ENCODE data around the gene EDNRA.

The EDNRA gene

GRCh38 chr4:147532896-147533295 lies 52.0 kb downstream of the EDNRA start:
- H4K20me1 ChIP-seq (ENCODE audit: control insufficient read depth, insufficient read depth, low read depth, low read length) = no peaks in the 10 kb centered on the region
- TF ChIP-seq EZH2phosphoT487 (IDR thresholded peaks at IDR 0.05; ENCODE audit: borderline replicate concordance, low read length) (no peak), CTCF (IDR thresholded peaks at IDR 0.05; ENCODE audit: low read depth, low read length, poor library complexity, severe bottlenecking) (no peak)
- no peaks in the 10 kb centered on the region for H3K79me2 ChIP-seq (ENCODE audit: control insufficient read depth, low read length)
- H3K27me3 ChIP-seq (ENCODE audit: control insufficient read depth, low read length) = no peaks in the 10 kb centered on the region
- no peak overlapping the region for H3K4me2 ChIP-seq (ENCODE audit: low read length)
- H3K4me3 ChIP-seq (ENCODE audit: low read length) = no peak overlapping the region
- H3K27ac ChIP-seq (ENCODE audit: low read depth, low read length) = no peak overlapping the region
- no peaks in the 10 kb centered on the region for H3K4me1 ChIP-seq (ENCODE audit: control insufficient read depth, low read length)
- no peaks in the 10 kb centered on the region for H3F3A ChIP-seq (ENCODE audit: control insufficient read depth, insufficient read depth)
- no peaks in the 10 kb centered on the region for H3K9me2 ChIP-seq (replicated peaks; ENCODE audit: control insufficient read depth, low read length)
- H3K36me3 ChIP-seq (ENCODE audit: control insufficient read depth, low read length) = no peaks in the 10 kb centered on the region
- H3K9me3 ChIP-seq (ENCODE audit: control insufficient read depth, insufficient read depth, low read length) = no peaks in the 10 kb centered on the region

- H3K79me2 ChIP-seq (ENCODE audit: control insufficient read depth, low read length) = no peaks in the 10 kb centered on the region
- no peaks in the 10 kb centered on the region for H3K4me1 ChIP-seq (ENCODE audit: control insufficient read depth, low read length)
- H3K9me3 ChIP-seq (ENCODE audit: control insufficient read depth, insufficient read depth, low read length) = no peaks in the 10 kb centered on the region
- no peak for TF ChIP-seq CTCF (IDR thresholded peaks at IDR 0.05; ENCODE audit: low read depth, low read length, poor library complexity, severe bottlenecking)
- no peak for TF ChIP-seq EZH2phosphoT487 (IDR thresholded peaks at IDR 0.05; ENCODE audit: borderline replicate concordance, low read length)
- no peak overlapping the region for H3K4me3 ChIP-seq (ENCODE audit: low read length)
- H3K27me3 ChIP-seq (ENCODE audit: control insufficient read depth, low read length) = no peaks in the 10 kb centered on the region
- no peaks in the 10 kb centered on the region for H3F3A ChIP-seq (ENCODE audit: control insufficient read depth, insufficient read depth)
- no peaks in the 10 kb centered on the region for H3K36me3 ChIP-seq (ENCODE audit: control insufficient read depth, low read length)
- no peak overlapping the region for H3K4me2 ChIP-seq (ENCODE audit: low read length)
- H4K20me1 ChIP-seq (ENCODE audit: control insufficient read depth, insufficient read depth, low read depth, low read length) = no peaks in the 10 kb centered on the region
- H3K27ac ChIP-seq (ENCODE audit: low read depth, low read length) = no peak overlapping the region
- no peaks in the 10 kb centered on the region for H3K9me2 ChIP-seq (replicated peaks; ENCODE audit: control insufficient read depth, low read length)
Observed at GRCh38 chr4:147533331-147533730, 52.4 kb downstream of the EDNRA start.

- Histone ChIP-seq H3K9me2 (replicated peaks; ENCODE audit: control insufficient read depth, low read length) (no peaks in the 10 kb centered on the region), H3K4me2 (ENCODE audit: low read length) (no peak overlapping the region), H3K36me3 (ENCODE audit: control insufficient read depth, low read length) (no peaks in the 10 kb centered on the region), H3K27me3 (ENCODE audit: control insufficient read depth, low read length) (no peaks in the 10 kb centered on the region), H4K20me1 (ENCODE audit: control insufficient read depth, insufficient read depth, low read depth, low read length) (no peaks in the 10 kb centered on the region), H3K79me2 (ENCODE audit: control insufficient read depth, low read length) (no peaks in the 10 kb centered on the region), H3K27ac (ENCODE audit: low read depth, low read length) (no peak overlapping the region), H3F3A (ENCODE audit: control insufficient read depth, insufficient read depth) (no peaks in the 10 kb centered on the region), H3K4me3 (ENCODE audit: low read length) (no peak overlapping the region), H3K4me1 (ENCODE audit: control insufficient read depth, low read length) (no peaks in the 10 kb centered on the region), H3K9me3 (ENCODE audit: control insufficient read depth, insufficient read depth, low read length) (no peaks in the 10 kb centered on the region)
- TF ChIP-seq CTCF (IDR thresholded peaks at IDR 0.05; ENCODE audit: low read depth, low read length, poor library complexity, severe bottlenecking) (no peak), EZH2phosphoT487 (IDR thresholded peaks at IDR 0.05; ENCODE audit: borderline replicate concordance, low read length) (no peak)
Observed at GRCh38 chr4:147535124-147535523, 54.2 kb downstream of the EDNRA start.

GRCh38 chr4:147538711-147539110 lies 57.8 kb downstream of the EDNRA start:
- no peak overlapping the region for H3K4me3 ChIP-seq (ENCODE audit: low read length)
- no peak overlapping the region for H3K4me2 ChIP-seq (ENCODE audit: low read length)
- H3K9me3 ChIP-seq (ENCODE audit: control insufficient read depth, insufficient read depth, low read length) = no peaks in the 10 kb centered on the region
- H3K36me3 ChIP-seq (ENCODE audit: control insufficient read depth, low read length) = no peaks in the 10 kb centered on the region
- no peak overlapping the region for H3K27ac ChIP-seq (ENCODE audit: low read depth, low read length)
- no peaks in the 10 kb centered on the region for H3K4me1 ChIP-seq (ENCODE audit: control insufficient read depth, low read length)
- H3F3A ChIP-seq (ENCODE audit: control insufficient read depth, insufficient read depth) = no peaks in the 10 kb centered on the region
- H3K27me3 ChIP-seq (ENCODE audit: control insufficient read depth, low read length) = no peaks in the 10 kb centered on the region
- H4K20me1 ChIP-seq (ENCODE audit: control insufficient read depth, insufficient read depth, low read depth, low read length) = no peaks in the 10 kb centered on the region
- no peak for TF ChIP-seq EZH2phosphoT487 (IDR thresholded peaks at IDR 0.05; ENCODE audit: borderline replicate concordance, low read length)
- no peak for TF ChIP-seq CTCF (IDR thresholded peaks at IDR 0.05; ENCODE audit: low read depth, low read length, poor library complexity, severe bottlenecking)
- H3K9me2 ChIP-seq (replicated peaks; ENCODE audit: control insufficient read depth, low read length) = no peaks in the 10 kb centered on the region
- H3K79me2 ChIP-seq (ENCODE audit: control insufficient read depth, low read length) = no peaks in the 10 kb centered on the region
